Measurements from ENCODE around the gene TRIM26.
"Not testable (repeated sequence)": the region's sequence is repeated elsewhere in the genome, so short reads cannot be mapped to it uniquely, and the experiment has no call there.

Gene TRIM26

GRCh38 chr6:30172681-30173080, 40.5 kb downstream of the TRIM26 start:
- in situ Hi-C loops (cut with MboI; ENCODE audit: low sequenced_read_pairs) = no loop called here

GRCh38 chr6:30171677-30172471, 41.3 kb downstream of the TRIM26 start:
- in situ Hi-C loops (cut with MboI; ENCODE audit: low sequenced_read_pairs) = no loop called here

- in situ Hi-C loops (cut with MboI; ENCODE audit: low sequenced_read_pairs) = no loop called here
Measured at GRCh38 chr6:30169658-30170614, 43.3 kb downstream of the TRIM26 start.

- in situ Hi-C loops (cut with MboI; ENCODE audit: low sequenced_read_pairs) = no loop called here
Measured at GRCh38 chr6:30168741-30169140, 44.5 kb downstream of the TRIM26 start.

GRCh38 chr6:30167101-30167500, 46.1 kb downstream of the TRIM26 start:
- in situ Hi-C loops (cut with MboI; ENCODE audit: low sequenced_read_pairs) = no loop called here

GRCh38 chr6:30165238-30165637, 48.0 kb downstream of the TRIM26 start:
- in situ Hi-C loops (cut with MboI; ENCODE audit: low sequenced_read_pairs) = not testable (repeated sequence)

- in situ Hi-C loops (cut with MboI; ENCODE audit: low sequenced_read_pairs) = no loop called here
Measured at GRCh38 chr6:30164714-30165113, 48.5 kb downstream of the TRIM26 start.

- in situ Hi-C loops (cut with MboI; ENCODE audit: low sequenced_read_pairs) = no loop called here
Measured at GRCh38 chr6:30163918-30164654, 49.1 kb downstream of the TRIM26 start.

GRCh38 chr6:30163090-30163917, 49.9 kb downstream of the TRIM26 start, which contains the start of gene TRIM15:
Gene TRIM15 (plus strand): TSS chr6:30163546. CDS start chr6:30163685, 139 bp downstream.
- in situ Hi-C loops (cut with MboI; ENCODE audit: low sequenced_read_pairs) = no loop called here

- in situ Hi-C loops (cut with MboI; ENCODE audit: low sequenced_read_pairs) = no loop called here
Measured at GRCh38 chr6:30162265-30163089, 50.7 kb downstream of the TRIM26 start.

- in situ Hi-C loops (cut with MboI; ENCODE audit: low sequenced_read_pairs) = no loop called here
Measured at GRCh38 chr6:30160785-30161531, 52.2 kb downstream of the TRIM26 start, which contains the start of gene TRIM10. Gene TRIM10 (minus strand): TSS chr6:30161211. CDS start chr6:30160858, 353 bp downstream.

GRCh38 chr6:30160008-30160784, 53.0 kb downstream of the TRIM26 start:
- in situ Hi-C loops (cut with MboI; ENCODE audit: low sequenced_read_pairs) = no loop called here

- in situ Hi-C loops (cut with MboI; ENCODE audit: low sequenced_read_pairs) = no loop called here
Measured at GRCh38 chr6:30158475-30159040, 54.6 kb downstream of the TRIM26 start.

GRCh38 chr6:30157999-30158398, 55.2 kb downstream of the TRIM26 start:
- in situ Hi-C loops (cut with MboI; ENCODE audit: low sequenced_read_pairs) = no loop called here

GRCh38 chr6:30157581-30157980, 55.6 kb downstream of the TRIM26 start:
- in situ Hi-C loops (cut with MboI; ENCODE audit: low sequenced_read_pairs) = no loop called here

GRCh38 chr6:30156774-30157173, 56.4 kb downstream of the TRIM26 start:
- in situ Hi-C loops (cut with MboI; ENCODE audit: low sequenced_read_pairs) = no loop called here

- in situ Hi-C loops (cut with MboI; ENCODE audit: low sequenced_read_pairs) = no loop called here
Measured at GRCh38 chr6:30156262-30156599, 57.0 kb downstream of the TRIM26 start.
